Esophagus squamous epithelium (tissue), 5 donors: ENCODE measurements around the gene COA7. TPM values are rescaled to one million over a fixed set of nuclear protein-coding genes. Genes with fewer than 3 reads are reported as not detected.

Experiments used
- DNase-seq: peaks from one replicate; lab custom pipeline; 2025; lab: John Stamatoyannopoulos, UW
- H3K27ac ChIP-seq, 4 donors: fragments of 200-600 bp; sonication (generic); one replicate each; pipeline ENCODE4 v1.5.1; 2016 to 2019; ENCODE audit warnings: mild to moderate bottlenecking in 1 of 4
- H3K27me3 ChIP-seq, 4 donors: fragments of 200-600 bp; sonication (generic); 1 replicate in 3 of 4; 2 replicates in 1 of 4; pipeline versions ENCODE4 v1.5.1 to v1.6.0; 2017 to 2021; ENCODE audit warnings: antibody characterized with exemption in 1 of 4
- H3K36me3 ChIP-seq, 3 donors: fragments of 200-600 bp; sonication (generic); one replicate each; pipeline ENCODE4 v1.5.1; 2016 to 2019
- H3K4me1 ChIP-seq, 3 donors: fragments of 200-600 bp; sonication (generic); one replicate each; pipeline ENCODE4 v1.5.1; 2017 to 2019
- H3K4me3 ChIP-seq, 4 donors: fragments of 200-600 bp; sonication (generic); 1 replicate in 3 of 4; 2 replicates in 1 of 4; pipeline ENCODE4 v1.5.1; 2016 to 2019; ENCODE audit warnings: mild to moderate bottlenecking in 2 of 4, moderate library complexity in 1 of 4
- H3K9me3 ChIP-seq, 3 donors: fragments of 200-600 bp; sonication (generic); one replicate each; pipeline ENCODE4 v1.5.1; 2016 to 2019
- POLR2A ChIP-seq, 4 donors: fragments of 450-650 bp; IDR thresholded peaks; one replicate each; pipeline ENCODE4 v1.6.1; 2017; ENCODE audit warnings: antibody characterized with exemption in 4 of 4, mild to moderate bottlenecking in 4 of 4, moderate library complexity in 3 of 4
- WGBS, 2 donors: methylation state at CpG; one replicate each; pipeline ENCODE4 v1.1.5; 2018; 5-methylcytosine and 5-hydroxymethylcytosine counted together
- intact Hi-C: fragments of 100-400 bp; cut with DNase I; formaldehyde crosslinking; loops from one replicate; pipeline ENCODE4 v1.15.0; 2022
- total RNA-seq, 4 donors: library from RNA; depleted of rRNA; stranded (reverse); fragments of >200 nt; gene quantifications; one replicate each; pipeline ENCODE4 v1.1.0, GENCODE V29; 2016
- TF ChIP-seq, protein P1 (sequence below), 6 experiments: fragments of 450-650 bp in 4 of 6; fragments of 200-600 bp in 2 of 6; sonication (generic) in 2 of 6; IDR thresholded peaks; one replicate each; pipeline ENCODE4 v1.5.1; 2016 to 2019; ENCODE audit warnings: antibody characterized with exemption in 6 of 6, mild to moderate bottlenecking in 4 of 6, moderate library complexity in 4 of 6
- donor health status: DM: yes; HTN: yes; CAD: no.

COA7 gene
- total RNA-seq, 4 donors from 2014 or later, result 11.2 to 13.5 (median 12.3) TPM

DNA sequence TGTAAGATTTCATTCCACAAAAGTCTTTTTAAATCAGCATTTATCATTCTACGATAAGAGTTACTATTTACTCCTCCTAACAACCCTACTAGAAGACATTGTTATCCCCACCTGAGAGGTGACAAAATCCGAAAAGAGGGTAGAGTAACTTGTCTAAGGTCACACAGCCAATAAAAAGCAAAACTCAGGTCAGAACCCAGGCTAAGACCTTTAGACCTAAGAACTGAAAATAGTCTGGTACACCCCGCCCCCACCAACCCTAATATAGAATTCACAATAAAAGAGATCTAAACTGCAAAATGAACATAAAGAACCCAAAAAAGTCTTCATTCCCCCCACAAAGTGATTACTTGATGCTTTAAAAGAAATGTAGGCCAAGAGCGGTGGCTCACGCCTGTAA, 18.6 kb downstream of the COA7 start:
- H3K9me3 ChIP-seq, result no peaks in the 10 kb centered on the region
- no peak overlapping the region for H3K4me3 ChIP-seq
- H3K27me3 ChIP-seq, result no peaks in the 10 kb centered on the region
- TF ChIP-seq, protein P1, sequence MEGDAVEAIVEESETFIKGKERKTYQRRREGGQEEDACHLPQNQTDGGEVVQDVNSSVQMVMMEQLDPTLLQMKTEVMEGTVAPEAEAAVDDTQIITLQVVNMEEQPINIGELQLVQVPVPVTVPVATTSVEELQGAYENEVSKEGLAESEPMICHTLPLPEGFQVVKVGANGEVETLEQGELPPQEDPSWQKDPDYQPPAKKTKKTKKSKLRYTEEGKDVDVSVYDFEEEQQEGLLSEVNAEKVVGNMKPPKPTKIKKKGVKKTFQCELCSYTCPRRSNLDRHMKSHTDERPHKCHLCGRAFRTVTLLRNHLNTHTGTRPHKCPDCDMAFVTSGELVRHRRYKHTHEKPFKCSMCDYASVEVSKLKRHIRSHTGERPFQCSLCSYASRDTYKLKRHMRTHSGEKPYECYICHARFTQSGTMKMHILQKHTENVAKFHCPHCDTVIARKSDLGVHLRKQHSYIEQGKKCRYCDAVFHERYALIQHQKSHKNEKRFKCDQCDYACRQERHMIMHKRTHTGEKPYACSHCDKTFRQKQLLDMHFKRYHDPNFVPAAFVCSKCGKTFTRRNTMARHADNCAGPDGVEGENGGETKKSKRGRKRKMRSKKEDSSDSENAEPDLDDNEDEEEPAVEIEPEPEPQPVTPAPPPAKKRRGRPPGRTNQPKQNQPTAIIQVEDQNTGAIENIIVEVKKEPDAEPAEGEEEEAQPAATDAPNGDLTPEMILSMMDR (IDR thresholded peaks at IDR 0.05), result no peak
- TF ChIP-seq POLR2A (IDR thresholded peaks at IDR 0.05), result no peak
- no peaks in the 10 kb centered on the region for H3K36me3 ChIP-seq
- WGBS, 2 donors, result 91 to 94% methylated on average over 3 to 5 of the region's 5 CpGs
- no peak overlapping the region for H3K27ac ChIP-seq
- peaks cover 0 to 14% (median 6%) of the 10 kb centered on the region in 3 donors for H3K4me1 ChIP-seq
- intact Hi-C loops, result no loop called here
- no peak for DNase-seq

DNA sequence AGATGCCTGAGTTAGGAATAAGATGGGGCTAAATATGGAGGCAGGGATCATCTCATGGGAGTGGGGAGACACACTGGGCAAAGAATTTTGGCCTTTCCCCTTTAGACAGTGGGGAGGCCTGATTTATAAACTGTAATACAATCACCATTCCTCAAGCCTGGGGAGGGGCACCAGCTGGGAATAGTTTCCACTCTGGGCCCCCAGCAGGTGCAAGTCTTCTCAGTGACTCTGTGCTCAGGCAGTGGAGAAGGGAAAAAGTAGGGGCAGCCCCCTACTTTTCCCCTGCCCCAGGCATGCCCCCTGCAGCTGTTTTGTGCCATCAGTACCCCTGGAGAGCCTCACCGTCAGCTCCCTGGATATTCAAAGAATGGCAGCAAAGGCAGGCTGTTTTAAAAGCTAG, 19.1 kb downstream of the COA7 start:
- Histone ChIP-seq H3K9me3 (no peaks in the 10 kb centered on the region), H3K27ac (no peak overlapping the region), H3K4me1 (peaks cover 0 to 19% (median 6%) of the 10 kb centered on the region in 3 donors), H3K4me3 (no peak overlapping the region), H3K36me3 (no peaks in the 10 kb centered on the region), H3K27me3 (no peaks in the 10 kb centered on the region)
- TF ChIP-seq, protein P1 (IDR thresholded peaks at IDR 0.05), result no peak
- no peak for TF ChIP-seq POLR2A (IDR thresholded peaks at IDR 0.05)
- 88% methylated on average over 1 of the region's 1 CpG; no CpG with 5 or more reads in 1 of the 2 donors for WGBS, 2 donors
- no peak for DNase-seq
- intact Hi-C loops, result no loop called here

DNA sequence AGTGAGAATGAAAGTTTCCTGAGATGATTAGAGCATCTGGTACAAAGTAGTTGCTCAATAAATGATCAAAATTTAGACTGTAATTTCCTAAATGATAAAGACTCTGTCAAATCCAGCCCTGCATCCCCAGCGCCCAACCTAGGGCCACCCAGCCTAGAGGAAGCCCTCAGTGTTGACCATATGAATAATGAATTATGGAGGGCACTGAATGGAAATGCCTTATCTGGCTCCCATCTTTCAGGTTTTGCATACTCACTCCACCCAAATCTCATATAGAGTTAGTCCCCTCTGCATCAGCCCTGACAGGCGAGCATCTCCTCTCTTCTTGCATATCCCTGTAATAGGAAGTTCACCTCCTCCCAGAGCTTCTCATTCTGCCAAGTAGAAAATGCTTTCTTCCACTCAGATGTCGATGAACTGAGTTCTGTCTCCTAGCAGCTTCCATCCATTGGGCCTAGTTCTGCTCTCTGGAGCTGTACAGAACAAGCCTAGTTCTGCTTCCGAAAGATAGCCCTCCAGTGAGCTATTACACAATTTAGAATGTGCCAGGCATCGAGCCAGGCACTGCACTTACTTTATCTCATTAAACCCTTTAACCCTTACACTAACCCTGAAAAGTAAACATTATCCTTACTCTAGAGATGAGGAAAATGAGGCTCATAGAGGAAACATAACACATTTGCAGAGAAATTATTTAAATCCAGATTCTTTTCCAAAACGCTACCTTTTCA, 20.9 kb downstream of the COA7 start:
- 62 to 63% methylated on average over 6 of the region's 6 CpGs for WGBS, 2 donors
- H3K36me3 ChIP-seq, result no peaks in the 10 kb centered on the region
- DNase-seq, result no peak
- TF ChIP-seq, protein P1 (IDR thresholded peaks at IDR 0.05), result no peak
- no peak for TF ChIP-seq POLR2A (IDR thresholded peaks at IDR 0.05)
- peaks cover 0 to 21% (median 6%) of the 10 kb centered on the region in 3 donors for H3K4me1 ChIP-seq
- no peak overlapping the region for H3K27ac ChIP-seq
- H3K27me3 ChIP-seq, result no peaks in the 10 kb centered on the region
- no peaks in the 10 kb centered on the region for H3K9me3 ChIP-seq
- no peak overlapping the region for H3K4me3 ChIP-seq
- intact Hi-C loops, result no loop called here

DNA sequence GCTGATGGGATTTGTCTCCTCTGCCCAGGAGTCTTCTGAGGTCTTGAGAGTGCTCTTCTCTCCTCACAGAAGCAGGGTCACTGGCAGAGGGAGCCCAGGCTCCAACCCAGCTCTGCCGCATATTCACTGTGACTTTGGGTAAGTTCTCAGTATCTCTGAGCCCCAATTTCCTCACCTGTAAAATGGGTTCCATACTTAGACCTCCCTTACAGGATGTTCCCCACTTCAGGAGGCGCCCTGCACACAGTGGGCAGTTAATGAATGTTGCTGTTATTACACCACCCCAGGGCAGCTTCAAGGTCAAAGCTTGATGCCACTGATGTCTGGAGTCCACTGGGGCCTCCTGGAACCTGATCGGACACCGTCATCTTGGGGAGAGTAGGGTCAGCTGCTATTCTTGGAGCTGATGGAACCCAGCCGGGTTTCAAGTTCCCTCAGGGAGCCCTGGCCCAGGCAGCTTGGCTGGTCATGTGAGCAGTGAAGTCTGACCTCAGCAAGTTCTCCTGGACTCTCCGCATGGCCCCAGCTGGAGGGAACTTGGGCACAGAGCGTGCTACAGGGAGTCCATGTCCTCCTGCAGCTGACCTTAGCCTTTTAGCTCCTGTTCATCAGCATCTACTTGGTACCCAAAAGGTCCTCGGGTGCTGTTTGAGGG, 21.8 kb downstream of the COA7 start:
- TF ChIP-seq POLR2A (IDR thresholded peaks at IDR 0.05), result no peak
- TF ChIP-seq, protein P1 (IDR thresholded peaks at IDR 0.05), result no peak
- no peak for DNase-seq
- intact Hi-C loops, result no loop called here

More for the DNA sequence above, 21.8 kb downstream of the COA7 start:
- Histone ChIP-seq H3K36me3 (no peaks in the 10 kb centered on the region), H3K4me1 (peaks cover 0 to 21% (median 6%) of the 10 kb centered on the region in 3 donors), H3K4me3 (no peak overlapping the region), H3K27ac (no peak overlapping the region), H3K9me3 (no peaks in the 10 kb centered on the region), H3K27me3 (no peaks in the 10 kb centered on the region)
- 87 to 90% methylated on average over 3 to 4 of the region's 8 CpGs for WGBS, 2 donors
